C4-2B (cell line): Measurements from ENCODE around the gene LIN7B.
"Not testable (repeated sequence)": the region's sequence is repeated elsewhere in the genome, so short reads cannot be mapped to it uniquely, and the experiment has no call there.

ENCODE experiments used
- H3K27ac ChIP-seq: fragments of 450-650 bp; 2 replicates; pipeline ENCODE4 v1.5.1; 2017
- ZFX ChIP-seq: fragments of 450-650 bp; IDR thresholded peaks from 2 replicates; pipeline ENCODE4 v1.6.1; 2017
- TF ChIP-seq, protein P1 (sequence below): fragments of 450-650 bp; conservative IDR thresholded peaks from 2 replicates; pipeline ENCODE4 v1.5.1; 2017; ENCODE audit warnings: mild to moderate bottlenecking

Gene LIN7B

DNA sequence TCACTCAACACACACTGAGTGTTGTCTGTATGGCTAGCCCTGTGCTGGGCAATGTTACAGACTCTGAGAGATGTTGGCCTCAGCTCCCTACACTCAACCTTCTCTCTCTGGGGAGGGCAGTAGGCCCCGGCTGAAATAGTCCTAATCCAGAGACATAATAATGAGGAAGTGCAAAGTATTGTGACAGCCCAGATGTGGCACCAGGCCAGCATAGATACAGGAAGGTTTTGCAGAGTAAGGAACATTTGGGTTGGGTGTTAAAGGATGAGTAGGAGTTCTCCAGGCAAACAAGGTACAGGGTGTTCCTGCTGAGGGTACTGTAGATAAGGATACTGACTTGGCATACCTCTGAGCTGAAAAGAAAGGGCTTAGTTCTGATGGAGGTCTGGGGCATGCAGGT, 2.4 kb downstream of the LIN7B start:
- H3K27ac ChIP-seq = peak overlapping the region; percentile 90
- no peak for TF ChIP-seq ZFX
- TF ChIP-seq, protein P1, sequence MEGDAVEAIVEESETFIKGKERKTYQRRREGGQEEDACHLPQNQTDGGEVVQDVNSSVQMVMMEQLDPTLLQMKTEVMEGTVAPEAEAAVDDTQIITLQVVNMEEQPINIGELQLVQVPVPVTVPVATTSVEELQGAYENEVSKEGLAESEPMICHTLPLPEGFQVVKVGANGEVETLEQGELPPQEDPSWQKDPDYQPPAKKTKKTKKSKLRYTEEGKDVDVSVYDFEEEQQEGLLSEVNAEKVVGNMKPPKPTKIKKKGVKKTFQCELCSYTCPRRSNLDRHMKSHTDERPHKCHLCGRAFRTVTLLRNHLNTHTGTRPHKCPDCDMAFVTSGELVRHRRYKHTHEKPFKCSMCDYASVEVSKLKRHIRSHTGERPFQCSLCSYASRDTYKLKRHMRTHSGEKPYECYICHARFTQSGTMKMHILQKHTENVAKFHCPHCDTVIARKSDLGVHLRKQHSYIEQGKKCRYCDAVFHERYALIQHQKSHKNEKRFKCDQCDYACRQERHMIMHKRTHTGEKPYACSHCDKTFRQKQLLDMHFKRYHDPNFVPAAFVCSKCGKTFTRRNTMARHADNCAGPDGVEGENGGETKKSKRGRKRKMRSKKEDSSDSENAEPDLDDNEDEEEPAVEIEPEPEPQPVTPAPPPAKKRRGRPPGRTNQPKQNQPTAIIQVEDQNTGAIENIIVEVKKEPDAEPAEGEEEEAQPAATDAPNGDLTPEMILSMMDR = no peak

DNA sequence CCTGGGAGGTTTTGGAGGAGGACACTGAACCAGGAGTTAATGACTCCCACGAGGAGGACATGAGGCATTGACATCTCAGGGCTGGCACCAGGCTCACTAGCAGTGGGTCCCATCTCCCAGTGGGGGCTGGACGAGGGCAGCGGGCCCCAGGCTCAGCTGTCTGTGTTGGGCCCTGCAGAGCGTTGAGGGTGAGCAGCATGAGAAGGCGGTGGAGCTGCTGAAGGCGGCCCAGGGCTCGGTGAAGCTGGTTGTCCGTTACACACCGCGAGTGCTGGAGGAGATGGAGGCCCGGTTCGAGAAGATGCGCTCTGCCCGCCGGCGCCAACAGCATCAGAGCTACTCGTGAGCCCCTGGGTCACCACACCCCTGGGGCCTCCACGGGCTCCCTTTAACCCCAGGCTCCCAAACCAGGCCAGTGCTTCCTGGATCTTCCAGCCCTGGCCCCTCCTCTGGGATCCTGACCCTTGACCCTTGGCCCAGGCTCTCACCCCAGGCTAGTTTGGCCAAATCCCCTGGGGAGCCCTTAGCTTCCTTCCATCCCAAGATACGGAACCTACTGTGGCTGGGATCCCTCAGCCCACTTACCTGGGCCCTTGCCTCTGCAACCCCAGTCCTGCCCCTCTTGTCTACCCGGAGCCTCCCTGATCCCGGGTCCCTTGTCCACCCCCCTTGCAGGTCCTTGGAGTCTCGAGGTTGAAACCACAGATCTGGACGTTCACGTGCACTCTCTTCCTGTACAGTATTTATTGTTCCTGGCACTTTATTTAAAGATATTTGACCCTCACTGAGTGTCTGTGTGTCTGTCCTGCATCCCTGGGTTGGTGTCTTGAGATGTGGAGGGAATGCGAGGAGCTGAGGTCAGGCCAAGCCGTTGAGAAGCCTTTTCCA, 3.8 kb downstream of the LIN7B start:
- H3K27ac ChIP-seq = peak overlapping the region; percentile 90
- TF ChIP-seq ZFX = no peak
- TF ChIP-seq, protein P1 = no peak

DNA sequence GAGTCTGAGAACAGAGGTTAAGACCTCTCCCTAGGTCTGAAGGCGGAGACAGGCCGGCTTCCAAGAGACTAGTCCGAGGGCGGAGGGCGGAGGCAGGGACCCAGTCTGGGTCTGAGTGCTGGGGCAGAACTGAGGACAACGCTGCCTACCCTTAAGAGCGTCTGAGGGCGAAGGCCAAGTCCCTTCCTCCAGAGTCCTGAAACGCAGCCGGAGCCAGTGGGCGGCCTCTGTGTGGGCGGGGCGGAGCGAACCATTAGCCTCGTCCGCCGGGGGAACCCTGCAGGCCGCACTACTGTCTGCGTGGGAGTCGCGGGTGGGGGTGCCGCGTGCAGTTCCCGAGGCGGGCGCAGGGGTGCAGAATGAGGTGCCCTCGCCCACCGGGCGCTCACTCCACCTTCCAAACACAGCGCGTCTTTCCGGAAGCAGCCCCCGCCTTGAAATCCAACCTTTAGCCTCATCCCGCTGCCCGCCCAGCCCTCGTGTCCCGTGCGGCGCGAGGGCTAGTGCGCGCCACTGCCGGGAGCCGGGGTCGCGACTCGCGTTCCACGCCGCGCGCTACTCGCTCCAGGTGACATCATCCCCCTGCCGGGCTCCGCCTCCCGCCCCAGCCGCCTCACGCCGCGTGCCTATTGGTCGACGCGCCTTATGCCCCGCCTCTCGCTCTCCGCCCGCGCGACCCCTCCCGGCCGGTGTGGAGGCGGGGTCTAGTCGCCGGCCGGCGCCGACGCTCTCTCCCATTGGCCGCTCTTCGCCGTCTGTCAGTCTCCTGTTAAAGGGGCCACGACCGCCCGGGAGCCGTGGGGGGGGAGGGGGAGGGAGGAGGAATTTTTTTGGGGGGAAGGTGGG, 4.6 kb downstream of the LIN7B start, which contains the start of gene C19orf73:
Gene C19orf73, minus strand, starts transcription at position 579 of the 846 bp plus-strand sequence. Its CDS starts 121 bp downstream, at position 458.
- peak within 1 kb of the TSS; percentile 90 for H3K27ac ChIP-seq
- TF ChIP-seq, protein P1 = no peak
- TF ChIP-seq ZFX = no peak

DNA sequence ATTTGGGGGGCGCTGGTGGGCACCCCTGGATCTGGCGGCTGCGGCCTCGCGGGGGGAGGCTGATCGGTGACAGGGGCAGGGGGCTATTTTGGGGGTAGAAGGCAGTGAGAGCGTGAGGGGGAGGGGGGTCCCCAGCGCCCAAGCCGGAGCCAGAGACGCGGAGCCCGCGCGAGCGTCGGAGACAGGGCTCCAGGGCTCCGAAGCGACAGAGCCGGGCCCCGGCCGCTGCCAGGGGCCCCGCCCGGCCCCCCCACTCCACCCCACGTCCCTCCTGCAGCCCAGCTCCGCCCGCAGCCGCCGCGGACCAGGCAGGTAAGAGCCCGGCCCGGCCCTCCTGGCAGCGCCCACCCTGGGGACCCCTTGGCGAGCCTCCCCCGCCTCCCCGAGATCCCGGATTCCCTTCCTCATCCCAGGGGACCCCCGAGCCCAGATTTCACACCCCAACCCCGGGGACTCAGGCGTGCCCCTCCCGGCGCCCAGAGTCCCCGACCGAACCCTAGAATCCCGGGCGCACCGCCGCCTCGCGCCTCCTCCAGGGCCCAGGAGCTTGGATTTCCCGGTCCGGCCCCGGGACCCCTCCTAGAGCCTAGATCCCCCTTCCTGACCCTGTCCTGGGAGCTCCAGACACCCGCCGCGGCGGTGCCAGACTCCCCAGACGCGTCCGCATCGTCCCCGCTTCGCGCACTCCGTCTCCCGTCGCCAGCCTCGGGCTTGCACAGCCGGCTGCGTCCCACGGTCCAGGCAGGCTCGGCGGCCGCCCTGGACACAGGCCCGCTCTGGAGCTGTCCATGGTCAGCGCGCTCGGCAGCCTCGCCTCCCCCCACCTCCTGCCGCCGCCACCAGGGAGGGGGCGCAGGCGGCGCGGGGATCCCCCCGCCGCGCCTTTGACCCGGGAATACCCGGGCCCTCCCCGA, 5.5 kb downstream of the LIN7B start, which contains the start of gene PPFIA3:
Gene PPFIA3, plus strand, starts transcription at position 134 of the 914 bp plus-strand sequence. CDS start 8,330 bp downstream, outside the sequence.
- peak within 1 kb of the TSS; percentile 90 for H3K27ac ChIP-seq
- TF ChIP-seq ZFX = no peak
- TF ChIP-seq, protein P1 = no peak

DNA sequence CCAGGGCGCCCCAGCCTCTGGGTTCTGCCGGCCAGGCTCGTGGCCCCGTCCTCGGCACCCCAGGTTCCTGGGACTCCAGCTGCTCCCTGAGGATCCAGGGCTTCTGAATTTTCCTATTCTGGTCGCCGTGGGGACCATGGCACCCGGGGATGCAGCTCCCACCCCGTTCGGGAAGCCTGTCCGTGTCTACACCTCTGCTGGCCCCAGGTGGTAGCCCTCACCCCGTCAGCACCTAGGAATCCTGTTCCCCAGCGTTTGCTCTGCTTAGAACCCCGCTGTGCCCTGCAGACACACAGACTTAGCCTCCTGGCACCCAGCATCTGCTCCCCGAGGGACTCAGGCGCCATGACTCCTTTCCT, 6.1 kb downstream of the LIN7B start:
- no peak overlapping the region for H3K27ac ChIP-seq

DNA sequence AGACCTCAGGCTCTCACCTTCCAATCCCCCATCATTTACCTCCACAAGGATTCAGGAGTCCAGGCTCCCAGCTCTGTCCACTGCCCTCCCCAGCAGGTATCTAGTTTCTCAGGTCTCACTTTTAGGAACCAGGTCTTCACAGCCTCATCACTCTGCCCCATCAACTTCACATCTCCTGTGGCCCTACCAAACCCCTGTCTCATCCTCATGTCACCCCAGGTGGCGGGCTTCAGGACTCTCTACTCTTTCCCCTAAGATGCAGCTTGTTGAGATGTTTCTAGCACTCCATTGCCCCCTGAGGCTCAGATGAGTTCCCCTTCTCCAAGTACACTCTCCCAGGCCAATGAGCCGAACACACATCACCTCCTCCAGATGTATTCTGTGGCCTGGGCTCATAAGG, 6.7 kb downstream of the LIN7B start:
- TF ChIP-seq ZFX = no peak
- TF ChIP-seq, protein P1 = no peak
- H3K27ac ChIP-seq = no peak overlapping the region

More for the DNA sequence above, 6.1 kb downstream of the LIN7B start:
- no peak for TF ChIP-seq ZFX
- TF ChIP-seq, protein P1 = no peak

DNA sequence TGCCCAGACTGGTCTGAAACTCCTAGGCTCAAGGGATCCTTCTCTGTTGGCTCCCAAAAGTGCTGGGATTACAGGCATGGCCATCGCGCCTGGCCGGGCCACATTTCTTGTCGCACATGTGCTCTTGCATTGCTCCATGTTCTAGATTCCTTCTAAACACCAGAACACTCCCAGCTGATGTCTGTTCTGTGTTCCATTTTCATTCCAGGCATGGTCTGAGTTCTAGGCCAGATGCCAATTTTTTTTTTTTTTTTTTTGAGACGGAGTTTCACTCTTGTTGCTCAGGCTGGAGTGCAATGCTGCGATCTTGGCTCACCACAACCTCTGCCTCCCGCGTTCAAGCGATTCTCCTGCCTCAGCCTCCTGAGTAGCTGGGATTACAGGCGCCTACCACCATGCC, 7.7 kb downstream of the LIN7B start:
- not testable (repeated sequence) for H3K27ac ChIP-seq

DNA sequence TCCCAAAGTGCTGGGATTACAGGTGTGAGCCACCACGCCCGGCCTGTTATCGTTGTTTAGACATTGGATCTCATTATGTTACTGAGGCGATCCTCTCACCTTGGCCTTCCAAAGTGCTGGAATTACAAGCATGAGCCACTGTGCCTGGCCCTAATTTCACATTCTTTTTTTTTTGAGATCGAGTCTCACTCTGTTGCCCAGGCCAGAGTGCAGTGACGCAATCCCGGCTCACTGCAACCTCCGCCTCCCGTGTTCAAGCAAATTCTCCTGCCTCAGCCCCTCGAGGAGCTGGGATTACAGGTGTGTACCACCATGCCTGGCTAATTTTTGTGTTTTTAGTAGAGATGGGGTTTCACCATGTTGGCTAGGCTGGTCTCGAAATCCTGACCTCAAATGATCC, 9.1 kb downstream of the LIN7B start:
- H3K27ac ChIP-seq = not testable (repeated sequence)
